Mucosa of gallbladder (tissue), 1 donor: ENCODE measurements around the gene MUC3A. TPM values are rescaled to one million over a fixed set of nuclear protein-coding genes. Genes with fewer than 3 reads are reported as not detected.

ENCODE experiments used
- DNase-seq: peaks from one replicate; pipeline ENCODE4 v3.0.0-alpha.2; 2020; ENCODE audit warnings: low spot score
- total RNA-seq: library from RNA; stranded (reverse); gene quantifications from one replicate; pipeline ENCODE4 v1.2.1, GENCODE V29; 2021
- donor health status: DM: no; HTN: no; CAD: no.

The MUC3A gene
- total RNA-seq, 1 donor from 2014 or later: 230 TPM

- DNase-seq: peak; percentile 38
These were observed 67.9 kb downstream of the MUC3A start for GRCh38 chr7:101017064-101017777.

Other genes starting within 250 kb of the MUC3A start
- gene POP7, start 243.4 kb upstream of the MUC3A start, total RNA-seq: 25.9 TPM
- gene EPO, start 229.1 kb upstream of the MUC3A start, total RNA-seq: not detected
- gene ZAN, start 215.9 kb upstream of the MUC3A start, total RNA-seq: not detected
- gene EPHB4, start 122.0 kb upstream of the MUC3A start, total RNA-seq: 165 TPM
- 76.1 TPM for gene SLC12A9, start 96.8 kb upstream of the MUC3A start, total RNA-seq
- gene TRIP6, start 82.1 kb upstream of the MUC3A start, total RNA-seq: 91.0 TPM
- gene SRRT, start 74.4 kb upstream of the MUC3A start, total RNA-seq: 150 TPM
- 3.3 TPM for gene UFSP1, start 59.8 kb upstream of the MUC3A start, total RNA-seq
- 8.4 TPM for gene ACHE, start 53.6 kb upstream of the MUC3A start, total RNA-seq
- gene MUC12, start 20.0 kb downstream of the MUC3A start, total RNA-seq: 0.72 TPM
- gene MUC17, start 70.5 kb downstream of the MUC3A start, total RNA-seq: under 0.01 TPM
- gene TRIM56, start 135.9 kb downstream of the MUC3A start, total RNA-seq: 57.7 TPM
- 6.6 TPM for gene SERPINE1, start 177.6 kb downstream of the MUC3A start, total RNA-seq
- 63.9 TPM for gene AP1S1, start 204.9 kb downstream of the MUC3A start, total RNA-seq
- 0.29 TPM for gene VGF, start 216.0 kb downstream of the MUC3A start, total RNA-seq
- not detected for gene NAT16, start 230.8 kb downstream of the MUC3A start, total RNA-seq